Neural cell (in vitro differentiated cells): Measurements from ENCODE around the gene SEPTIN5. TPM values are rescaled to one million over a fixed set of nuclear protein-coding genes. Genes with fewer than 3 reads are reported as not detected.

Source experiments
- H2AFZ ChIP-seq: fragments of 200-600, 300-800 bp; sonication (generic), shearing (Covaris generic); 2 replicates; pipeline ENCODE4 v1.6.0; 2014; ENCODE audit warnings: low read depth, mild to moderate bottlenecking, antibody characterized with exemption, low read length, moderate library complexity
- H3F3A ChIP-seq: fragments of 200-600 bp; shearing (Covaris generic); 2 replicates; pipeline ENCODE4 v1.6.1; 2016; ENCODE audit warnings: mild to moderate bottlenecking, moderate library complexity, mixed read lengths, antibody characterized with exemption, low read length; ENCODE audit not compliant: insufficient read depth, poor library complexity, severe bottlenecking
- H3K27ac ChIP-seq: fragments of 200-600, 300-800 bp; sonication (generic), shearing (Covaris generic); 2 replicates; pipeline ENCODE4 v1.5.1; 2014; ENCODE audit warnings: mild to moderate bottlenecking, low read length, moderate library complexity
- H3K27me3 ChIP-seq: fragments of 300-800, 200-600 bp; sonication (generic), shearing (Covaris generic); 2 replicates; pipeline ENCODE4 v1.6.0; 2014; ENCODE audit warnings: mild to moderate bottlenecking, low read depth, low read length, moderate library complexity; ENCODE audit not compliant: insufficient read depth
- H3K36me3 ChIP-seq: fragments of 300-800, 200-600 bp; sonication (generic), shearing (Covaris generic); 2 replicates; pipeline ENCODE4 v1.5.1; 2014; ENCODE audit warnings: mild to moderate bottlenecking, antibody characterized with exemption, low read length, moderate library complexity; ENCODE audit not compliant: insufficient read depth
- H3K4me2 ChIP-seq: fragments of 300-800, 200-600 bp; sonication (generic), shearing (Covaris generic); 2 replicates; pipeline ENCODE4 v1.6.0; 2014; ENCODE audit warnings: mild to moderate bottlenecking, low read length
- H3K4me3 ChIP-seq: fragments of 300-800, 200-600 bp; sonication (generic), shearing (Covaris generic); 2 replicates; pipeline ENCODE4 v1.5.1; 2014; ENCODE audit warnings: mild to moderate bottlenecking, low read length, moderate library complexity
- H3K79me2 ChIP-seq: fragments of 200-600 bp; shearing (Covaris generic); replicated peaks from 2 replicates; pipeline ENCODE4 v1.6.0; 2014; ENCODE audit warnings: mild to moderate bottlenecking, low read length, moderate library complexity; ENCODE audit not compliant: insufficient read depth
- H3K9ac ChIP-seq: fragments of 300-800, 200-600 bp; sonication (generic), shearing (Covaris generic); 2 replicates; pipeline ENCODE4 v1.6.1; 2016; ENCODE audit warnings: mild to moderate bottlenecking, low read length, mixed read lengths
- H3K9me2 ChIP-seq: fragments of 200-600 bp; shearing (Covaris generic); 2 replicates; pipeline ENCODE4 v1.6.1; 2016; ENCODE audit warnings: mild to moderate bottlenecking, low read length, mixed read lengths; ENCODE audit not compliant: insufficient read depth
- H3K9me3 ChIP-seq: fragments of 200-600, 300-800 bp; sonication (generic), shearing (Covaris generic); 2 replicates; pipeline ENCODE4 v1.6.1; 2016; ENCODE audit warnings: mild to moderate bottlenecking, mixed run types, low read length, moderate library complexity, mixed read lengths
- H4K20me1 ChIP-seq: fragments of 200-600 bp; shearing (Covaris generic); 2 replicates; pipeline ENCODE4 v1.6.1; 2016; ENCODE audit warnings: mild to moderate bottlenecking, mixed run types; ENCODE audit not compliant: insufficient read depth
- EP300 ChIP-seq: fragments of 450-650 bp; conservative IDR thresholded peaks from 2 replicates; pipeline ENCODE4 v1.6.1; 2014; ENCODE audit warnings: antibody characterized with exemption, mild to moderate bottlenecking, moderate library complexity; ENCODE audit not compliant: poor library complexity, severe bottlenecking
- EZH2 ChIP-seq: fragments of 200-600, 300-800 bp; shearing (Covaris generic), sonication (generic); IDR thresholded peaks from 2 replicates; pipeline ENCODE4 v1.6.1; 2014; ENCODE audit warnings: antibody characterized with exemption, low read length, borderline replicate concordance, mild to moderate bottlenecking; ENCODE audit not compliant: insufficient read depth, poor library complexity, severe bottlenecking
- POLR2AphosphoS5 ChIP-seq: IDR thresholded peaks from 2 replicates; pipeline ENCODE4 v1.6.1; 2012
- RAD21 ChIP-seq: fragments of 450-650 bp; conservative IDR thresholded peaks from 2 replicates; pipeline ENCODE4 v1.6.1; 2014; ENCODE audit warnings: antibody characterized with exemption, mild to moderate bottlenecking, moderate library complexity
- REST ChIP-seq: IDR thresholded peaks from 2 replicates; pipeline ENCODE4 v1.6.1; 2012; ENCODE audit warnings: borderline replicate concordance
- SMC3 ChIP-seq: fragments of 450-650 bp; conservative IDR thresholded peaks from 2 replicates; pipeline ENCODE4 v1.6.1; 2014; ENCODE audit warnings: antibody characterized with exemption, mild to moderate bottlenecking, moderate library complexity; ENCODE audit not compliant: poor library complexity
- TAF1 ChIP-seq: IDR thresholded peaks from 2 replicates; pipeline ENCODE4 v1.6.1; 2012; ENCODE audit warnings: low read depth
- polyA plus RNA-seq: library from polyadenylated mRNA; depleted of rRNA; stranded (reverse); fragments of >200 nt; gene quantifications from 2 replicates; pipeline ENCODE4 v1.2.3, GENCODE V29; 2014

The SEPTIN5 gene
- polyA plus RNA-seq, 1 donor from 2014 or later = 166 TPM

GRCh38 chr22:19759427-19760057 lies 45.2 kb downstream of the SEPTIN5 start:
- no peak overlapping the region for H2AFZ ChIP-seq
- TF ChIP-seq RAD21 (no peak), TAF1 (no peak), POLR2AphosphoS5 (peak; percentile 25), EZH2 (peak; percentile 98), SMC3 (no peak), EP300 (no peak)
- no peaks in the 10 kb centered on the region for H3K9me2 ChIP-seq
- H3K4me2 ChIP-seq = no peak overlapping the region
- H3K4me3 ChIP-seq = no peak overlapping the region
- no peaks in the 10 kb centered on the region for H4K20me1 ChIP-seq
- H3K9me3 ChIP-seq = no peaks in the 10 kb centered on the region
- no peaks in the 10 kb centered on the region for H3K79me2 ChIP-seq
- no peak overlapping the region for H3K9ac ChIP-seq
- H3K27me3 ChIP-seq = peaks cover 92% of the 10 kb centered on the region
- no peak overlapping the region for H3K27ac ChIP-seq
- H3K36me3 ChIP-seq = no peaks in the 10 kb centered on the region
- H3F3A ChIP-seq = no peaks in the 10 kb centered on the region

GRCh38 chr22:19760058-19760950 lies 46.0 kb downstream of the SEPTIN5 start, which contains the start of gene TBX1:
Gene TBX1 (plus strand): TSS chr22:19760778. CDS start chr22:19760844, 66 bp downstream.
- Histone ChIP-seq H3K27ac (no peak within 1 kb of the TSS), H3K27me3 (peaks cover 92% of the 10 kb centered on the region), H3K4me3 (no peak within 1 kb of the TSS), H2AFZ (no peak within 1 kb of the TSS), H3K9me3 (no peaks in the 10 kb centered on the region), H3K9ac (no peak within 1 kb of the TSS), H3K79me2 (no peaks in the 10 kb centered on the region), H3K36me3 (no peaks in the 10 kb centered on the region), H3F3A (no peaks in the 10 kb centered on the region), H3K4me2 (no peak within 1 kb of the TSS), H4K20me1 (no peaks in the 10 kb centered on the region), H3K9me2 (no peaks in the 10 kb centered on the region)
- no peak for TF ChIP-seq REST
- no peak for TF ChIP-seq TAF1
- no peak for TF ChIP-seq SMC3
- TF ChIP-seq EZH2 = peak; percentile 4
- no peak for TF ChIP-seq RAD21
